Central memory CD4-positive, alpha-beta T cell (primary cell): ENCODE results near the gene GPR141.

Source experiments
- DNase-seq: peaks from one replicate; pipeline ENCODE4 v3.0.0; 2022

Gene GPR141

DNA sequence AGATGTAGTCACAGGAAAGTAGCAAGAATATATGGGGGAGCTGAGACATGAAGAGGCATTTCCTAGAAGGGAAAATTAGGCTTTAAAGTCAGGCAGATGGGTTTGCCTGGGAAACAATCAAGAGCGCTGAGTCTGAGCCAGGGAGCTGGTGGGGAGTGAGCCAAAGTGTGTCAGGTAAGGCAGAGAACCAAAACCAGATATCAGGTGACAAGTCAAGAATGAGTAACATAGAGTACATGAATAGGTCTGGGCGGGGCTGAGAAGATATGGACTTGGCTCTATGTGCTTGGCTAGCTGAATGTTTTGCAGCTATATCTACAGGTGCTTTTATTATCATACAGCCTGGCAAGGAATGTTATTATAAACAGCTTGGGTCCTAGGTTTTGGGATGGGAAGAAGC is 49.3 kb downstream of the GPR141 start:
- no peak for DNase-seq

DNA sequence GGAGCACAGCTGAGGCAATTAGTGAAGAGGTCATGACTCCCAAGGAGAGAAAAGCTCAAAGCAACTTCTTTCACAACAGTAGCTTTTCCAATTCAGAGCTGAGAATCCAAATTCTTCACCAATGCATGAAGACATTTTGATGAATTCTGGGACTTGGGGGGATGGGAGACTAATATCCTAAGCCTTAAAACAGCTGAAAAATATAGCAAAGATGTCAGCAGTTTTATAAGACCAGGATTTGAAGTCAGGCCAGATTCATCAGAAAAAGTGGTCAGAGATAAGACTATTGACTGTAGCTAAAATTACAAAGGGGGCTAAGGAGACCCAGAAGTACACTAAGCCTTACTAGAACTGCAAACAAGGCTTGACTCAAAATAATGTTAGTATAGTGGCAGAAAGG is 51.6 kb downstream of the GPR141 start:
- no peak for DNase-seq

DNA sequence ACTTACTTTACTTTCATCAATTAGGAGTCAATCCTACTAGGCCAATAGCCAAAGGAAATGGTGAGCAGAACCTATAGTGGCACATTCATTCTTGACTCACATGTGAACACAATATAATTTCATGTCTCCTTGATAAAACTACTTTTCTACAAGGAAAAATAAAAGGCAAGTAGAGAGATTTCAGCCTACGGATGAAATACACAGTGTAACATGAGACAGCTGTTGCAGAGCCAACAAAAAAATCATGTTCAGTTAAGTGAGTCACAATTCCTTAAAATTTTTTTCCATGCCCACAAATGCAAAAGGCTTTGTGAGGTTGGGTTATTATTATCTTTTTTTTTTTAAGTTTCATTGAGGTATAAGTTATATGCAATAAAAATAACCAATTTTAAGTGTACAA is 54.8 kb downstream of the GPR141 start:
- DNase-seq: no peak

DNA sequence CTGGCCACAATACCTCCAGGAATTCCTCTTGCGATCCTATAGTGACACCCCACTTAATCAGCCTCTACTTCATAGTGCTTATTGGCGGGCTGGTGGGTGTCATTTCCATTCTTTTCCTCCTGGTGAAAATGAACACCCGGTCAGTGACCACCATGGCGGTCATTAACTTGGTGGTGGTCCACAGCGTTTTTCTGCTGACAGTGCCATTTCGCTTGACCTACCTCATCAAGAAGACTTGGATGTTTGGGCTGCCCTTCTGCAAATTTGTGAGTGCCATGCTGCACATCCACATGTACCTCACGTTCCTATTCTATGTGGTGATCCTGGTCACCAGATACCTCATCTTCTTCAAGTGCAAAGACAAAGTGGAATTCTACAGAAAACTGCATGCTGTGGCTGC is 56.8 kb downstream of the GPR141 start:
- no peak for DNase-seq

DNA sequence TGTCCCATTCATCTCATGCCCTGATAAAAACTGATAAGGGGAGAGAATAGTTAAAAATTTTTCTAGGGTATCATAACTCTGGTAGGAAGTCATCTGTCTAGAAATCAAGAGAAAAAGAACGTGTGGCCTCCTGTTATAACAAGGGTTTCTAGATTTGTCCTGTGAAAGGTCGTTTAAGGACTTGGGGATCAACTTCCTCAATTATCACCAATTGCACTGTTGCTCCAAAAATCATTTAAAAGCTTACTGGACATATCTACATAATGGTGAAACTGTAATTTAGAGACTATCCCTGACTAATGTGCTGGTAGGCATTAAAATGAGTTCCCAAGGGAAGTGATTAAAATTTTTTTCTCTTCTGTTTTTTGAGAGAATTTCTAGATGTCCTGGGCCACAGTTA is 58.2 kb downstream of the GPR141 start:
- DNase-seq: no peak

DNA sequence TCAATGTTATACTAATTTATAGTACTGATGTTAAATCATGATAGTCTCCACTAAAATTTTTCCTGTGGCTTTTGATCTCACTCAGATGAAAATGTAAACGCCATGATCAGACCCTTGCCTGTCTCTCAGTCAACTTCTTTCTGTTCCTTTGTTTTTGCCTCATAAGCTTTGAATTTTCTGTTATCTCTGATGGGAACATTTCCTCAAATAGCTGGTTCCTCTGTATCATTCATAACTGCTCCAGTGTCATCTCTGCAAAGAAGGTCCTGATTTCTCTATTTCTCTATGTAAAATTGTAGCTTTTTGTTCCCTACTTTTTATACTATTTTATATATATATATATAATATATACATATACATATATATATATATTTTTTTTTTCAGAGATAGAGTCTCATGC is 67.5 kb downstream of the GPR141 start:
- no peak for DNase-seq

DNA sequence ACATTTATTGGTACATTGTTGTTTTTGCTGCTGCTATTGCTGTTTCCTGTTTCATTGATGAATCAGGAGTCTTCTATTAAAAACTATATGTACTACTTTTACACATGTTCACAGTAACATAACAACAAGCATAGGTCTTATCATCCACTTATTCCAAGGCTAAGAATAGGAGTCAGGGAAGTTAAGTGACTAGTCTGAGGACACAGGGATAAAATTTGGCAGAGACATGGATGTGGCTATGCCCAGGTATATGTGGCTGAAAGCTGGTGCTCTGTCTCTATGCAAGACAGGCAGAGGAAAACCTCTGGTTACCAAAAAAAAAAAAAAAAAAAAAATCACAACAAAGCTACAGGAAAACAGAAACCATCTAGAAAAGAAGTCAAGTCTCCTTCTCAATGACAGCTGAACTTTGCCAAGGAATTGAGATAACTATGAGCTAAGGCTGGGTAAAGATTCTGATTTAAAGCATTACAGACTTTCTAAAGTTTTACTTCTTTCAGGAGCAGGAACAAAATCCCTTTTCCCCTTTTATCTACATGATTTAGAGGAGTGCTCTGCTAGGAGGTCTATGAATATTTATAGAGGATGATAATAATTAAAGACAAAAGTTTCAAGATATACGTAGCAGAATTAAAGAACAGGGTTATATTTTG is 70.0 kb downstream of the GPR141 start:
- no peak for DNase-seq

DNA sequence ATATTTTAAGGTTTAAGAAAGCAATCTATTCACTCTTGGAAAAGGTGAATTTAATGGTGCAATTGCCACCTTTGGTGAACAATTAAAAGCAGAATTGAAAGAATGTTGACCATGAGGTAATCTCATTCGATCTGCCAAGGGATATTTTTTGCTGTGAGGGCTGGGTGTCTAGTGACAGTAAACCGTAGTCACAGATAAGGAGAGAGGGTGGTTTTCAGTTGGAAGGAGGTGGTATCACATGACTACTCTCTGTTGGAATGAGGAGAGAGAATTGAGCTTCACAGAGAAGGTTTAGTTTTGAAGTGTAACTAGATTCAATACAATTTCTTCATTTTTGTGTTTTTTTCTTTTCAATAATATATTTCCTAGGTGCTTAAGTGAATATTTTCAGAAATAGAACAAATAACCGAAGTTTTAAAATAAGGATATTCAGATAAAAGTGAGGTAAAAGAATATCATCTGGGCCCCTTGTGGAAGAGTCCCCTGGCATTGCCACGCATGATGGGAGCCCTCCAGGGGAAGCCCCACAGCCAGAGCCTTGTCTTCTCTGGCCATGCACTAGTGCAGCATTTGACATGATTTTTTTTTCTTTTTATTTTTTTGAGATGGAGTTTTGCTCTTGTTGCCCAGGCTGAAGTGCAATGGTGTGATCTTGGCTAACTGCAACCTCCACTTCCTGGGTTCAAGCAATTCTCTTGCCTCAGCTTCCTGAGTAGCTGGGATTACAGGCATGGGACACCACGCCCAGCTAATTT is 73.4 kb downstream of the GPR141 start:
- DNase-seq: no peak

DNA sequence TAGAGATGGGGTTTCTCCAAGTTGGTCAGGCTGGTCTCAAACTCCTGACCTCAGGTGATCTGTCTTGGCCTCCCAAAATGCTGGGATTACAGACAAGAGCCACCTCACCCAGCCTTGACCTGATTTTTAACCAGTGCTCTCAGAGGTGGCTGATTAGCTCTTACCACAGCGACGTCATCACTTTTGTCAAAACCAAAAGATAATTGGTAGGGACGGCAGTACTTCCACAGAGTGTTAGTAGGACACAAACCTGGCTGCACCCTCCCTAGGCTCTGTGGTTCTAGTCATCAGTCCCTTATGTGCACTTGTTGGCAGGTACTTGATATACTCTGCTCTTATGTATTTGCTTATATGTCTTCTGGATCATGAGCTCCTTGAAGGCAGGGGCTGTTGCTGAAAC is 74.0 kb downstream of the GPR141 start:
- DNase-seq: no peak

DNA sequence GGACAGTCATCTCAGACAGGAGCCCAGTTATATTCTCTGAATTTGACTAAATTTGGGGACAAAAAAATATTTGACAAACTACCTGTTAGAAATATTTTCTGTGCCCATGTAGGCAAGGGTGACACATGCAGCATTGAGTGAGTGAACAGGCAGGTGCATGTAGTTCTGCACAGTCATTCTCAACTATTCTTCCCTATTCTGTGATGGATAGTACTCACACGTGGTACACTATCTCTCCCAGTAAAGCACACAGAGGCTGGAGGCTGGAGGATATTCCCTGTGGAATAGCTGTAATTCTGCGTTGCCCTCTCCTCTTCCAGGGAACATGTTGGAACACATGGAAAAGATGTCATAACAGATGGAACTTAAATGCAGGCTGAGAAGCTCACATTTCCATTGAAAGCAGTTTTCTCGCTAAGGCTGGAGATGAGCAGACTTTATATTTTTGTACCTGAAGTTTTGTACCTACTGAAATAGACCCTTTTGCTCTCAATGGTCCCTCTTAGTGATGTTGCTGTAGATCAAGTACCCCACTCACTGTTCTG is 75.0 kb downstream of the GPR141 start:
- DNase-seq: no peak

DNA sequence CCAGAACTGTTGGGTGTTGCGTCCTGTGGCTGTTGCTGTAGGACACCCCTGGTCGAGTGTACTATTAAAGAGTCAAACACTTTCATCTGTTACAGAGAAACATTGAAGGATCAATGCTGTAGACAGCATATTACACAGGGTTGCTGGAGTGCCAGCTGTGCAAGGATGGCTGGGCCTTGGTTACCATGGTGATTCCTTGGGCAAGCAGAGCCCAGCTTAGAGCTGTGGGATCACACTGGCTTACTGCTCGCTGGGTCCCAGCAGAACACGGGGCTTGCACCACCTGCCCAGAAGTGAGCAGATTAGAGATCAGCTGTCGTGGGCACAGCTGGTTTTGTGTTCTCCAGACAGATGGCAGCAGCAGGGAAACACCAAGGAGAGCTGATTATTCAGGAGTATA is 76.0 kb downstream of the GPR141 start:
- no peak for DNase-seq

DNA sequence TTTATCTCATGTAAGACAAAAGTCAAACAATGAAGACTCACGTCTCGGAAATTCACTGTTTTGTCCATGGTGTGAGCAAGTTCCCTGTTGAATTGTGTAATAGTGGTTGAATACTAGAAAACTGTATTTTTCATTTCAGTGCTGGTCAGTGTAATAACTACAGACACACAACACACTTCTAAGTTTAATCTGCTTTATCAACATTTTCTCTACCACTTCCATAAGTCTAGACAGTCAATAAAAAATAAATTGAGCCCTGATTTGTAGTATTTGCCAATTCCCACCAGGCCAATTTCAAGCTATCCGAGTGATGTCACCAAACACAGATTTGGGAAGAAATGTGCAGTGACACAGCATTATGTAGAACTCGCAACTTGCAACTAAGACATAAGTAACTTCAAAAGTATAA is 81.9 kb downstream of the GPR141 start:
- no peak for DNase-seq

DNA sequence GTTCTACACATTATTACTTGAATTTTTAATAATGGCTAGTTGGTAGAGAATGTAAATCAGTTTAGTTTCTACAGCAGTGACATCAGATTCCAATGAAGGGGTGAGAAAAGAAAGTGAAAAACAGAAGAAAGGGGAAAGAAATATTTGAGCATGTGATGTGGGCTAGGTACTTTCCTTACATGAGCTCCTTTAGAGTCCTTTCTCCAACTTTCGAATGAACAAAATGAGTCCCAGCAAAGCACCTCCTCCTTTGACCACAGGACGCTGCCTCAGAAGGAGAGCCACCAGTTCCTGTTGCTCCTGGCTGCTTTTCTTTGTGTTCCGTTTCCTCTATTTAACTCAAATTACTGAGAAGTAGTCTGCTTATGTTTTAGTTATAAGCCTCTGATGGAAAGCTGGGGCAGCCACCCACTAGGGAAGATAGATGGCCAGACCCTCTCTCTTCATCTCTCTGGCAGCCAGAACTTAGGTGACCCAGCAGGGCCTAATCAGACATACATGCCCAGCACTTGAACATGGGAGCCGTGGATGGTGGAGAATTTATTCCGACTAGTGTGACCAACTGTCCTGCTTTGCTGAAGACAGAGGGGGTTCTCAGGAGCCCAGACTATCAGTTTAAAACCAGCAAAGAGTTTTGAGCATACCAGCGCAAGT is 82.4 kb downstream of the GPR141 start:
- no peak for DNase-seq

DNA sequence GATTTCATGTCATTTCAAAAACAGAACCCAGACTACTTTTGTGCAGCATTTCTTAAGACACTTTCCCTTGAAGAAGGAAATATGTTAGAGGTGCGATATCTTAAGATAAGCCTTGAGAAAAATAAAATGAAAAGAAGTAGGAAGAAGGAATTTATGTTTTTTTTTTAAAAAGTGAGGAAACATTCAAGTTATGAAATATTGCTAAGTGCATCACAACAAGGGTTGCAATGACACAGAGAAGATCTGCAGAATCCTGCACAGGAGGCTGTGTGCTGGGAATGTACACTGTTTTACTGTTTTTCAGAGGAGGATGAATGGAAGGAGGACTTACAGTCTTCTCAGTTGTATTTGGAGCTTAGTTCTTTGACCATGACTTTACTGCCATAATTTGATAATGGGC is 85.0 kb downstream of the GPR141 start:
- DNase-seq: no peak

DNA sequence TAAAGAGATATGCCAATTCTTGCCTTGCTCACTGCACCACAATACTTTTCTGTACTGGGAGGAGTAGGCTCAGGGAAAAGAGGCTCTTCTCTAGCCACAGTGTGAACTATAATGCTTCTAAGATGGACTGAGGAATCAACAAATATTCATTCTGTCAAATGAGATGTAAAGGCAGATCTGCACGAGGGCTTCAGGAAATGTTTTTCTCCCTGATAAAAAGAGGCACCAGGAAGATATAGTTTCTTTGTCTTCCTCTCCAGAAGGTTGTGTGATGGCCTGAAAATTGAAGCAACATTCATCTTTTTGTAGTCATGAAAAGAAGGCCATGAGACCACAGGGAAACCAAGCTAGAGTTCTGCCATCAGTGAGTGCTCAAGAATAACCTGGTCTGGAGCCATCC is 85.7 kb downstream of the GPR141 start:
- no peak for DNase-seq

DNA sequence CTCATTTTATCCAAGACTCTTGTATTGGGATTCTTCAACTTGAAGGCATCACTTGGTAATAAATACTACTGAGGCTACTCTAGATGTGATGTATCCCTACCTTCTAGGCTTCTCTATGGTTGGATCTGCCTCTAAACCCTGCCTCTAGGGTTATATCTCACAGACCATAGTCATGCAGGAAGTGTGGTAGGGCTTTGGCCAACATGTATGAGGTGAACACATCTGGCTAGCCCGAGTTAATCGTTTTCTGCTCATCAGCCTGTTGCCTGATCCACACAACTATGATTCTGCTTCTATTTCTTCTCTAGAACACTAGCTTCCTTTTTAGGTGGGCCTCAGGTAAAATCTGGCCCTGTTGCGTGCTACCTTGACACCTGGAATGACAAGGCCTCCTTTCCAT is 86.2 kb downstream of the GPR141 start:
- DNase-seq: no peak

DNA sequence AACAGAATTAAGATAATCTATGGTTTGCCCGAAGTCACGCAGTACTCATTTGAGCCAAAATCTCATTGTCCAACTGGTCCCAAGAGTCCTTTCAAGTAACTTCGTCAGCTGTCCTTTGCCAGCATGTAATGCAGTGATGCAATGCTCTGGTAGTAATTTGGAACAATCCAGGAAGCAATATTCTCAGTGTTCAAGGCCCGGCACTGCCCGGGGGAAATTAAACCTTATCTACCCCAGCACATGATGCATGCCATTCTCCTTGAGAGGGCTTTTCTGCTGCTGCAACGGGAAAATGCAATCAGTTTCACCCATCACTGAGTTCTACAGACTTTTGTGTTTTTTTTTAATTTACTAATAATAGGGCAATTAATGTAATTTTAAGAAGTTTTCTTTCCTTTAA is 87.3 kb downstream of the GPR141 start:
- no peak for DNase-seq

DNA sequence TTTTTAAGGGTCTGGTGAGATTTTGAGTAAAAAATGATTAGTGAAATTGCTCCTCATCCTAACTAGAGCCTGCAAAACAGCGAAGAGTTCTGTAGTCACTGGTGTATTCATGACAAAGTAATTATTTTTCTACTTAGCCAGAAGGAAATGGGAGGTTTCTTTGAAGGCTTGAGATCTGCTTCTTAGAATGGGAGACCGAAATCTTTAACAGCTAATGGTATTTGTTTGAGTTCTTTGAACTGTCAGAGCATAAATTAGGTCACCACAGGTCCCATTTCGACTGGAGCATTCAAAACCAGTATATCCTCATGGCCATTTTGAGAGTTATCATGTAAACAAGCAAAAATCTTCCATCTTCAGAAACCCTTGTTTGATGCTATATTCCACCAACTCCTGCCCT is 87.8 kb downstream of the GPR141 start:
- no peak for DNase-seq

DNA sequence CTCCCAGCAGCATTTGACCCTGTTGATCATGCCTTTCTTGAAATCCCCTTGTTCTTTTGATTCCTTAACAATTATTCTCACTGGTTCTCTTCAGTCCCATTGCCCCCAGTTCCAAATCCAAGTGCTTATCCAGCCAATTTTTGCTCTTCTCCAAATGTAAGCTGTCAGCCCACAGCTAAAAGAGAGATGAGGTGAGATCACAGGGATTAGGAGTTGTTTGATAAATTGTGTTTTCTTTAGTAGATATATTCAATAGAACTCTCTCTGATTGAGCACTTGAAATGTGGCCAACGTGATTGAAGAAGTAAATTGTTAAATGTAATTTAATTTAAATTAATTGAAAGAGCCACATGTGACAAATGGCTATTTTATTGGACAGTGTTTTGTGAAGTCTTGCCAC is 88.2 kb downstream of the GPR141 start:
- DNase-seq: no peak

DNA sequence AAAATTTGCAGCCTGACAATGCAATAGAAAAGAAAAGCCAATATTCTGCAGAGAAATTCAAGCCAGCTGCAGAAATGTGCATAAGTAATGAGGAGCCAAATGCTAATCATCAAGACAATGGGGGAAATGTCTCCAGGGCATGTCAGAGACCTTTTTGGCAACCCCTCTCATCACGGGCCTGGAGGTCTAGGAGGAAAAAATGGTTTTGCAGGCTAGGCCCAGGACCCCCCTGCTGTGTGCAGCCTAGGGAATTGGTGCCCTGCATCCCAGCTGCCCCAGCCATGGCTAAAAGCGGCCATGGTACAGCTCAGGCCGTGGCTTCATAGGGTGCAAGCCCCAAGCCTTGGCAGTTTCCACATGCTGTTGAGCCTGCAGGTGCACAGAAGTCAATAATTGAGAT is 92.4 kb downstream of the GPR141 start:
- DNase-seq: no peak

DNA sequence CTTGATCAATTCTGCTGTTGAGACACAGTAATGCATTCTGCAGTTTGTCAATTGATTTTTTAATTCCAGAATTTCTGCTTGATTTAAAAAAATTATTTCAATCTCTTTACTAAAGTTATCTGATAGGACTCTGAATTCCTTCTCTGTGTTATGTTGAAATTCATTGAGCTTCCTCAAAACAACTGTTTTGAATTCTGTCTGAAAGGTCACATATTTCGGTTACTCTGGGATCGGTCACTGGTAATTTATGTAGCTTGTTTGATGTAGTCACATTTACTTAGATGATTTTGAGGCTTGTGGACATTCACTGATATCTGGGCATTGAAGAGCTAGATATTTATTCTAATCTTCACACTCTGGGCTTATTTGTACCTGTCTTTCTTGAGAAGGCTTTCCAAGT is 97.6 kb downstream of the GPR141 start:
- DNase-seq: no peak

DNA sequence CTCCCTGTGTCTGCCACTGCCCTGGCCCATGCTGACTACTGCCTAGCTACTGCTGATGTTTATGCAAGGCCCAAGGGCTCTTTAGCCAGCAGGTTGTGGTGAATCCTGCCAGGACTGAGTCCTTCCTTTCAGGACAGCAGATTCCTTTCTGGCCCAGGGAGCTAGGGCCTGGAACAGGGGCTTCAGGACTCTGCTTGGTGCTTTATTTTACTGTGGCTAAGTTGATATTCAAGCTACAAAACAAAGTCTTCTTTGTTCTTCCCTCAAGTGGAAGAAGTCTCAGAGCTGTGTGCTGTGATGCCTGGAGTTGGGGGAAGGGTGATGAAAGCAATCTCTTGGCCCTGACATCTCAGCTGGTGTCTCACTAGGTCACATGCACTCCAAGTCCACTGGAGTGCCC is 98.6 kb downstream of the GPR141 start:
- DNase-seq: no peak

DNA sequence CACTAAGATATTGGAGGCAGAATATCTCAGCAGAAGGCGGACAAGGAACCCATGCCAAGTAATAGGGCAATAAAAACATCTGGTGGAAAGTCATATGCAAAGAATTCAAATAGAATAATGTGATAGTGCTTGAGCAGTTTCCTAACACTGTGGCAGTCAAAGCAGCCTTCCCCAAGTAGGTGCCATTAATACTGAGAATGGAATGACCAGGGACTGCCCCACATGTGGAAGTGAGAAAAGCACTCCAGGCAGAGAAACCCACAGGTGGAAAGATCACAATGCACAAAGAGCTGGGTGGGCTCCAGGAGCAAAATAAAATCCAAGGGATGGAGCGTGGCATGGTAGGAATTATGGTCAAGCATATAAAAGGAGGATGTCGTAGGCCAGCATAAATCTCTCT is 100.4 kb downstream of the GPR141 start:
- DNase-seq: no peak
